HG03342 (cell line): ENCODE results near the gene STX2.

Experiments
- ATAC-seq: cut with Tn5 transposase; IDR thresholded peaks from one replicate; pipeline ENCODE4 v1.9.1; 2021; ENCODE audit warnings: mild to moderate bottlenecking, moderate library complexity; ENCODE audit not compliant: unreplicated experiment

Gene STX2

DNA sequence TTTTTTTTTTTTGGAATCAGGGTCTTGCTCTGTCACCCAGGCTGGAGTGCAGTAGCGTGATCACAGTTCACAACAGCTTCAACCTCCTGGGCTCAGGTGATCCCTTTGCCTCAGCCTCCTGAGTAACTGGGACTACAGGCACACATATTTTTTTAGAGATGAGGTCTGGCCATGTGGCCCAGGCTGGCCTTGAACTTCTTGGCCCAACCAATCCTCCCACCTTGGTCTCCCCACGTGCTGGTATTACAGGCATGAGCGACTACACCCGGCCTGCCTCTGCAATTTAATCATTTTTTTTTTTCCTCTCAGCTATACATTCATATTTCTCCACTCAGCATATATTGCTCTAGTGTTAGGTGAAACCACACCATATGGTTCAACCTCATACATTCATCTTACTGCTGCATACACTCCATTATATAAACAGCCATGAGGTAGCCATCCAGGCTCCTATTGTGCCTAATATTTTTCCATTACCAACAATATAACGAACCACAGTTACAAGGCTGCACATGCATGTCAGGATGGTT is 7.1 kb downstream of the STX2 start:
- no peak for ATAC-seq

DNA sequence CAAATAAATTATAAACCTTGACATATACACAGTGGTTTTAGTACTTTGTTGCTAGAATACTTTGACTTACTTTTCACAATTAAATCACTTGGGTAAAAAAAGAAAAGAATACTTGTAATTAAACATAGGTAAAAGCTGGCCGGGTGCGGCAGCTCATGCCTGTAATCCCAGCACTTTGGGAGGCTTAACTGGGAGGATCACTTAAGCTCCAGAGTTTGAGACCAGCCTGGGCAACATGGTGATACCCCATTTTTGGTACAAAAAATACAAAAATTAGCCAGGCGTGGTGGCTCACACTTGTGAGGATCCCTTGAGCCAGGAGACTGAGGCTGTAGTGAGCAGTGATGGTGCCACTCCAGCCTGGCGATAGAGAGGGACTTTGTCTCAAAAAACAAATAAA is 7.8 kb downstream of the STX2 start:
- ATAC-seq: no peak

GRCh38 chr12:130830246-130830551 is 8.9 kb downstream of the STX2 start:
- ATAC-seq: no peak

GRCh38 chr12:130829391-130830245 is 9.4 kb downstream of the STX2 start:
- no peak for ATAC-seq

- ATAC-seq: no peak
These were observed 10.2 kb downstream of the STX2 start for GRCh38 chr12:130828895-130829294.

DNA sequence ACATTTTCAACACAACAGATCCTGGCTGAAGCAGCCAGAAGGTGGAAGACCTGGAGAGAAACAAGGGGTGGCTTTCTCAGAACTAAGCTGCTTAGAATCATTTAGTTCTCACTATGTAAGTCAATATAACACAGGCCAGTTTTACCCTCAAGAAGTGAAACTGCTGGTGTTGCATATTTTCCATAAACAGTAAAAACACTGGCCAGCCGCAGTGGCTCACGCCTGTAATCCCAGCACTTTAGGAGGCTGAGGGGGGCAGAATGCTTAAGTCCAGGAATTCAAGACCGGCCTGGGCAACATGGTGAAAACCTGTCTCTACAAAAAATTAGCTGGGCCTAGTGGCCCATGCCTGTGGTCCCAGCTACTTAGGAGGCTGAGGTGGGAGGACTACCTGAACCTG is 11.6 kb downstream of the STX2 start:
- ATAC-seq: no peak

DNA sequence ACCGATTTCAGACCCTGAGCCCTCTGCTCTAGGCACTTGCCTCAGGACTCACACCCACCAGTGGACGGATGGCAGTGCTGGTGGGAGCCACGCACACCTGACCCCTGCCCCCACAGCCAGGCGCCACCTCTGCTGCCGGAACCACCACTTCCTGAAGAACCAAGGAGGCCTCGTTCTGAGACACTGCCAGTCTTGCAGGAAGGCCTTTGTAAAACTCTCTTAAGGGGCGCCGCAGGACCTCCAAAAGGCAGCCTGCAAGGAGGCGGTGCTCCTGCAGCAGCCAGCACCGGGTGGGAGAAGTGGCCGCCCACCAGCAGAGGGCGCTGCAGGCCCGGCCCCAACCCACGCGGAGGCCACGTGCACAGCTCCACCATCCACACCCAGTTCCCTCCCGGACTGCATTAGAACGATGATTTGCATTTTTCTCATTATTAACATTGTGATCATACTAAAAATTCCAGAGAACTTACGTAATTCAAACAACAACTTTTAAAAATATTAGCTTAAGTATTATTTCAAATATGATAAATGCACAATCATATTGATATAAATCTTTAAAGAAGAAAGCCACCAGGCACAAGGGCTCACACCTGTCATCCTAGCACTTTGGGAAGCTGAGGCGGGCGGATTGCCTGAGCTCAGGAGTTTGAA is 12.8 kb downstream of the STX2 start:
- no peak for ATAC-seq

DNA sequence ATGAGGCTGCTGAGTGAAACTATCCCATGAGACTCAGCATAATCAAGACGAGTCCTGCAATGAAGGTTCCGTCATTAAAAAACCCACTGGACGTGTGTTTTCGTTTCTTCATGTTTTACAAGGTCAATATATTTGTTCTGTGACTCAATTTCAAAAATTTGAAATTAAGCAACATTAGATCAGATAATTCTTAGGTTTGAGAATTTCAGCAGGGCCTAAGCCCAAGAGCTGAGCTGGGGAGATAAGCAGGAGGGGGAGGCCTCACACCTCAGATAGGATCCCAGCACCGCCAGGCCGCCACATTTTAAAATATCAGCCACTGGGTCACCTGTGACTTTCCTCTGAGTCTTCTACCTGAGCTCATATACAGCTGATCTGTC is 13.3 kb downstream of the STX2 start:
- no peak for ATAC-seq

- ATAC-seq: no peak
These were observed 19.4 kb downstream of the STX2 start for GRCh38 chr12:130819681-130820080.

DNA sequence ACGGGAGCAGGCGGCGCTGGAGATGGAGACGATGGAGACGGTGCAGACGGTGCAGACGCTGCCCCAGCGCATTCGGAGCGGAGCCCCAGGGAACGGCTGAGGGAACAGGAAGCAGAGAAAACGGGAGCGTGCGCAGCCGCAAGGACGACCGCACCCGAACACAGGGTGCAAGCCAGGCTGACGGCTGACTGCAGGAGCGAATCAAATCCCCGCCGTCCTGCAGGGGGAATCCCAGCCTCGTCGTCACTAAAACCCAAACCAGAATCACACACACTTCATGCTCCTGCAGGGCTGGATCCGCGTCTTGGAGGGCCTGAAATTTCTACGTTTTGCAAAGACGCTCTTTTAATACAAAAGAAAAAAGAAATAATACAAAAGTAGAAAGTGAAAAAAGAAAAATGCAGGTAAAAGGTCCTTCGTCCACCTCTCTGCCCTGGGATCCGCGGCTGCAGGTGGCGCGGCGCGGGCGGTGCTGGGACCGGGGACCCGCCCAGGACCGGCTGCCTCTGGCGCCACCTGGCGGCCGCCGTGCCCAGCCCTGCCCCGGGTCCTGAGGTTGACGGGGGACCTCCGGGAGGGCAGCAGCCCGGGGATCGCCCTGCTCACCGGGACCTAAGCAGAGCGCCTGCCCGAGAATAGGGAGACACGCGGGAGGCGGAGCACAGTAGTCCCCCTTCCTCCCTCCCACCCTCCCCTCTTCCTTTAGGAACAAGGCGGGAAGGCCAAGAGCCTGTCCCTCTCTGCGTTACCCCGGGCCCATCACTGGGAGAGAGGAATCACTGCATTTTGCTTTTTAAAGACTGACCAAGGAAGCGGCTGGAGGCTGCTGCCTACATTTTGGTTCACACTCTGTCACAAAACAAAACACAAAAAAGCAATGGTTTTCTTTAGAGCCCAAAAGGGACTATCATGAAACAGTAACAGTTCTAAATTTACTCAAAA is 20.1 kb downstream of the STX2 start:
- ATAC-seq: peak; percentile 84

DNA sequence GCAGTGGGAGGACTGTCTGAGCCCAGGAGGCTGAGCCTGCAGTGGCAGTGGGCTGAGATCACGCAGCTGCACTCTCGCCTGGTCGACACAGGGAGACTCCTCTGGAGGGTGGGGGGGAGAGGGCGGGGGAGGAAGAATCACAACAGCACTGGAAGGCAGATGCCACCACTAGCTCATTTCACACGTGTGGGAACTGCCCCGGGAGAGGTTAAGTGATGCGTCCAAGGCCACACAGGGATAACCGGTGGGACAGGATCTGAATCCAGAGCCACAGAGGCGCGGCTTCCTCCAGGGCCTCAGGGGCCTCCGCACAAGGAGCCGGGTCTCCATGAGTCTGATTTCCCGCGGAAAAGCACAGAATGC is 20.8 kb downstream of the STX2 start:
- peak; percentile 30 for ATAC-seq

GRCh38 chr12:130817804-130818203 is 21.2 kb downstream of the STX2 start:
- ATAC-seq: no peak

DNA sequence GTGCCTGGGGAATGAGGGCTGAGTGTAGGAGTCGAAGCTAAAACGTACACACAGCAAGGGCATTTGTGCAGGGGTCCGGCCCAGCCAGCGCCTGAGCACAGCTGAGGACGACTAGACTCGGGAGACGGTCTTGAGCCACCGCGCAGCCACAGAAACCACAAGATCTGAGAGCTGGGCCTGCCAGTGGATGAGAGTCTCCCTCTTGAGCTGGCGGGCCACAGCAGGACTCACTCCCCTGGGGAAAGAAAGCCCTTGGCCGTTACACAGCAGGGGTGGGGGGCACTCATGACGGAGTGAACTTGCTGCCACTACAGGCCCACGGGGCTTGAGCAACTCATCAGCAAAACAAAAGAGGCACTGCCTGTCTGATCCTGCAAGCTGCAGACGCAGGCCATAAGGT is 23.0 kb downstream of the STX2 start:
- ATAC-seq: no peak

GRCh38 chr12:130815028-130815741 is 23.9 kb downstream of the STX2 start:
- ATAC-seq: no peak

DNA sequence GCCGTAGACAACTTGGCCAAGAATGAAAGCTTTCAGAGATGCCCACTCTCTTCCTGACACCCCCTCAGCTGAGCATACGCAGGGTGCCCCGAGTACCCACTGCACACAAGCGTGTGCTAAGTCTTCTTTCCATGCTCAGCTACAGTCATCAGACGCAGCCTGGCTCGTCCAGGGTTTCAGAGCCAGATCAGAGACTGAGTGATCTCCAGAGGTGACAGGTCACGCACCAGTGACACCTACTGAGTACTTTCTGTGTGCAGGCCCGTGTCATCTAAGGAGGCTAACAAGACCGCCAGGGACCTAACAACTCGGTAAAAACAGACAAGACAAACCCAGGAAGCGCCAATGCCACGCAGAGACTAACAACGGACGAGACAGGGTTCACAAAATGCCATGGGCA is 25.1 kb downstream of the STX2 start:
- no peak for ATAC-seq

DNA sequence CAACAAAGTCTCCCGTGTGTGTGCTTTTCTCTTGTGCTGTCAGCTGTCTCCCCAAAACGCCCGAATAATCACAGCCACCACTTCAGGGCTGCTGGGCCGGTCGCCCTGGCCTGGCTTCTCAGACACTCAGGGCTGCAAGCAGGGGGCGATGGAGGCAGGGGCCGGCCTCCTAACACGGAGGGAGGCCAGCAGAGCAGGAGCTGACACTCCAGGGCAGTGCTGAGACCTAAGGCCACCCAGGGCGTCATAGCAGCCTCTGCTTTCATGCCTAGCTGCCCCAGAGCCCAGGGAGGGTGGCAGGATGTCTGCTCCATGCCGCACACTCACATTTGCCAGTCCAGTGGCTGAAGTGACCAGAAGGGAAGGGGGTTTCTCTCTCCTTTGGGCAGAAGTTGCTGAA is 25.6 kb downstream of the STX2 start:
- no peak for ATAC-seq

DNA sequence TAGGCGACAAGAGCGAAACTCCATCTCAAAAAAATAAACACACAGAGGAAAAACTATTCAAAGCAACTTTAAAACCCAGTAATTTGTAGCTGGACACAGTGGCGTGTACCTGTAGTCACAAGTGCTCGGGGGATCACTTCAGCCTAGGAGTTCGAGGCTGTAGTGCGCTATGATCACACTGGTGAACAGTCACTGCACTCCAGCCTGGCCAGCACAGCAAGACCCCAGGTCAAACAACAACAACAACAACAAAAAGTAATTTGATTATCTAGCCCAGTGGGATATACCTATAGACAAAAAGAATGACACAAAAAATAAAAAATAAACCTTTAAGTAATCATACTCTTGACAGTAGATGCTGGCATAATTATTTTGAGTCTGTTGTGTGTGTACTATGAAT is 29.3 kb downstream of the STX2 start:
- no peak for ATAC-seq

DNA sequence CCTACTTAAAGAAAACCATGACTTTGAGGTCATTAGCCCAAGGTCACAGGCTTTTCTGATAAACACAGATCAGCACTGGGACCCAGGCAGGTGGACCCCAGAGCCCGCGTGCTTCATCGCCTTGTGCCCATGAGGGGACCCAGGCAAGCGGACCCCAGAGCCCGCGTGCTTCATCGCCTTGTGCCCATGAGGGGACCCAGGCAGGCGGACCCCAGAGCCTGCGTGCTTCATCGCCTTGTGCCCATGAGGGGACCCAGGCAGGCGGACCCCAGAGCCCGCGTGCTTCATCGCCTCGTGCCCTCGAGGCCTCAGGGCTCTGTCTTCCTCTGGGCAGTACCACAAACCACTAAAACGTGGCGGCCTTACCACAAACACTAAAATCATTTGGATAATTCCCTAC is 31.7 kb downstream of the STX2 start:
- no peak for ATAC-seq

- ATAC-seq: no peak
These were observed 32.5 kb downstream of the STX2 start for GRCh38 chr12:130806574-130806973.

GRCh38 chr12:130805635-130806034 is 33.4 kb downstream of the STX2 start:
- no peak for ATAC-seq

- ATAC-seq: no peak
These were observed 34.8 kb downstream of the STX2 start for GRCh38 chr12:130804216-130804615.
